ENCODE measurements around the gene GRIK3.

GRCh38 chr1:36987276-36987675 is 47.0 kb downstream of the GRIK3 start:
- TF ChIP-seq CEBPB (IDR thresholded peaks at IDR 0.05) = no peak
- no peak for TF ChIP-seq TEAD4 (IDR thresholded peaks at IDR 0.05)
- no peak for TF ChIP-seq RAD21 (IDR thresholded peaks at IDR 0.05; ENCODE audit: low read depth)
- TF ChIP-seq YY1 (IDR thresholded peaks at IDR 0.05; ENCODE audit: low read depth) = no peak
- TF ChIP-seq TAF1 (IDR thresholded peaks at IDR 0.05; ENCODE audit: low read depth) = no peak
- TF ChIP-seq FOXM1 (IDR thresholded peaks at IDR 0.05; ENCODE audit: borderline replicate concordance, low read depth) = no peak
- TF ChIP-seq, protein P1, sequence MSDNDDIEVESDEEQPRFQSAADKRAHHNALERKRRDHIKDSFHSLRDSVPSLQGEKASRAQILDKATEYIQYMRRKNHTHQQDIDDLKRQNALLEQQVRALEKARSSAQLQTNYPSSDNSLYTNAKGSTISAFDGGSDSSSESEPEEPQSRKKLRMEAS (IDR thresholded peaks at IDR 0.05) = no peak
- no peak for TF ChIP-seq ZBTB7A (IDR thresholded peaks at IDR 0.05; ENCODE audit: low read depth)
- no peak for TF ChIP-seq CREB1 (IDR thresholded peaks at IDR 0.05; ENCODE audit: low read depth)
